ENCODE results near the gene TEX13B. TPM values are rescaled to one million over a fixed set of nuclear protein-coding genes. Genes with fewer than 3 reads are reported as not detected.
A peak's percentile ranks its signal among the peaks of the same experiment; 100 is the strongest.

TEX13B gene
- total RNA-seq, 1 experiment from 2014 or later: not detected

- no peak overlapping the region for H3K4me3 ChIP-seq (replicated peaks in 1 of 2; ENCODE audit: low read depth in 1 of 2, low read length in 2 of 2)
- CTCF ChIA-PET: no interaction called here
- H3K27me3 ChIP-seq (ENCODE audit: insufficient read depth, low read length): no peaks in the 10 kb centered on the region
- no peak for DNase-seq (ENCODE audit: low read depth, low spot score)
- H3K79me2 ChIP-seq (ENCODE audit: insufficient read depth, low read length): no peaks in the 10 kb centered on the region
- no peaks in the 10 kb centered on the region for H4K20me1 ChIP-seq (ENCODE audit: insufficient read depth)
- H3K9ac ChIP-seq (ENCODE audit: low read length): no peak overlapping the region
- BruUV-seq (replicated peaks): no TSS peak
- peak overlapping the region; percentile 19 for H3K4me2 ChIP-seq (ENCODE audit: low read length)
- peaks cover 0 to 8% of the 10 kb centered on the region in 2 experiments; a peak in 1 of 4 replicates for H3K4me1 ChIP-seq (ENCODE audit: control insufficient read depth in 1 of 2, insufficient read depth in 2 of 2, low read length in 2 of 2)
- no peaks in the 10 kb centered on the region for H3K9me3 ChIP-seq (ENCODE audit: control insufficient read depth in 1 of 2, insufficient read depth in 1 of 2, low read depth in 1 of 2, low read length in 2 of 2)
- no peak overlapping the region for H3K27ac ChIP-seq (ENCODE audit: low read depth, low read length)
- H2AFZ ChIP-seq (ENCODE audit: low read depth, low read length, poor library complexity, severe bottlenecking): no peak overlapping the region
- no peaks in the 10 kb centered on the region for H3K9me2 ChIP-seq (ENCODE audit: insufficient read depth)
- TF ChIP-seq FOSL1 (IDR thresholded peaks at IDR 0.05; ENCODE audit: low read depth) (no peak), JUND (IDR thresholded peaks at IDR 0.05) (no peak), EZH2 (IDR thresholded peaks at IDR 0.05) (no peak), YY1 (IDR thresholded peaks at IDR 0.05; ENCODE audit: extremely low read depth, insufficient replicate concordance, low read depth, low read length) (no peak), CBX3 (IDR thresholded peaks at IDR 0.05; ENCODE audit: low read depth) (no peak), MAX (IDR thresholded peaks at IDR 0.05) (no peak), CEBPB (IDR thresholded peaks at IDR 0.05; ENCODE audit: low read depth) (no peak), ZBTB33 (IDR thresholded peaks at IDR 0.05; ENCODE audit: extremely low read depth, insufficient replicate concordance, low read length) (no peak), EGR1 (IDR thresholded peaks at IDR 0.05; ENCODE audit: low read depth) (no peak), TCF7L2 (IDR thresholded peaks at IDR 0.05; ENCODE audit: borderline replicate concordance, extremely low read depth, insufficient read depth, insufficient read length) (no peak), SRF (IDR thresholded peaks at IDR 0.05; ENCODE audit: low read depth) (no peak)
- TF ChIP-seq, protein P1, sequence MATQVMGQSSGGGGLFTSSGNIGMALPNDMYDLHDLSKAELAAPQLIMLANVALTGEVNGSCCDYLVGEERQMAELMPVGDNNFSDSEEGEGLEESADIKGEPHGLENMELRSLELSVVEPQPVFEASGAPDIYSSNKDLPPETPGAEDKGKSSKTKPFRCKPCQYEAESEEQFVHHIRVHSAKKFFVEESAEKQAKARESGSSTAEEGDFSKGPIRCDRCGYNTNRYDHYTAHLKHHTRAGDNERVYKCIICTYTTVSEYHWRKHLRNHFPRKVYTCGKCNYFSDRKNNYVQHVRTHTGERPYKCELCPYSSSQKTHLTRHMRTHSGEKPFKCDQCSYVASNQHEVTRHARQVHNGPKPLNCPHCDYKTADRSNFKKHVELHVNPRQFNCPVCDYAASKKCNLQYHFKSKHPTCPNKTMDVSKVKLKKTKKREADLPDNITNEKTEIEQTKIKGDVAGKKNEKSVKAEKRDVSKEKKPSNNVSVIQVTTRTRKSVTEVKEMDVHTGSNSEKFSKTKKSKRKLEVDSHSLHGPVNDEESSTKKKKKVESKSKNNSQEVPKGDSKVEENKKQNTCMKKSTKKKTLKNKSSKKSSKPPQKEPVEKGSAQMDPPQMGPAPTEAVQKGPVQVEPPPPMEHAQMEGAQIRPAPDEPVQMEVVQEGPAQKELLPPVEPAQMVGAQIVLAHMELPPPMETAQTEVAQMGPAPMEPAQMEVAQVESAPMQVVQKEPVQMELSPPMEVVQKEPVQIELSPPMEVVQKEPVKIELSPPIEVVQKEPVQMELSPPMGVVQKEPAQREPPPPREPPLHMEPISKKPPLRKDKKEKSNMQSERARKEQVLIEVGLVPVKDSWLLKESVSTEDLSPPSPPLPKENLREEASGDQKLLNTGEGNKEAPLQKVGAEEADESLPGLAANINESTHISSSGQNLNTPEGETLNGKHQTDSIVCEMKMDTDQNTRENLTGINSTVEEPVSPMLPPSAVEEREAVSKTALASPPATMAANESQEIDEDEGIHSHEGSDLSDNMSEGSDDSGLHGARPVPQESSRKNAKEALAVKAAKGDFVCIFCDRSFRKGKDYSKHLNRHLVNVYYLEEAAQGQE (IDR thresholded peaks at IDR 0.05; ENCODE audit: low read depth): no peak
- no peaks in the 10 kb centered on the region for H3K36me3 ChIP-seq (ENCODE audit: control insufficient read depth in 1 of 2, insufficient read depth in 2 of 2, low read length in 2 of 2)
- no peak for ATAC-seq
- intact Hi-C loops (cut with micrococcal nuclease): no loop called here
- RAD21 ChIA-PET (ENCODE audit: low non-redundant PET in 1 of 2, low total read pairs in 2 of 2, uncharacterized antibody in 2 of 2, unreplicated experiment in 2 of 2): no interaction called here
- POLR2A ChIA-PET: no interaction called here
Observed at GRCh38 chrX:107935664-107936433, 46.3 kb downstream of the TEX13B start.
